ENCODE measurements around the gene ZCCHC3. TPM values are rescaled to one million over a fixed set of nuclear protein-coding genes. Genes with fewer than 3 reads are reported as not detected.

ZCCHC3 gene
- total RNA-seq, 2 donors from 2014 or later: 13.7 to 15.6 TPM

DNA sequence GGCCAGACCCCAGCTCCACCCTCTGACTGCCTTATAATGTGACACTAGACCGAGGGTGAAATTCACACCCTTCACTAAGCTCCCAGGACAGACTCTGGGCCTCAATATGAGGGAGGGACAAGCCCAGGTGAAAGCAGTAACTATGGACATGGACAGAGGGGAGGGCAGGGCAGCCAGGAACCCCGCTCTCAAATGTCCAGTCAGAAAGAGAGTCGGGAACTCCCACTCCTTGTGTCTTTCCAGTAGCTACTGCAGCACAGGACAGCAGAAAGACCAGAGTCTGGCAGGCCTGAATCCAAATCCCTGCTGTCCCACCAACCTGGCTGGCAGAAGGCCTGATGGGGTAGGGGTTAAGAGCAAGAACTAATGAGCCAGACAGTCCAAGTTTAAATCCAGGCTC is 13.2 kb upstream of the ZCCHC3 start:
- no peaks in the 10 kb centered on the region for H3K4me1 ChIP-seq
- H3K4me3 ChIP-seq: no peak overlapping the region
- H3K9ac ChIP-seq (ENCODE audit: low read depth in 2 of 2, low read length in 2 of 2): no peak overlapping the region
- H3K27me3 ChIP-seq: no peaks in the 10 kb centered on the region
- TF ChIP-seq, protein P1, sequence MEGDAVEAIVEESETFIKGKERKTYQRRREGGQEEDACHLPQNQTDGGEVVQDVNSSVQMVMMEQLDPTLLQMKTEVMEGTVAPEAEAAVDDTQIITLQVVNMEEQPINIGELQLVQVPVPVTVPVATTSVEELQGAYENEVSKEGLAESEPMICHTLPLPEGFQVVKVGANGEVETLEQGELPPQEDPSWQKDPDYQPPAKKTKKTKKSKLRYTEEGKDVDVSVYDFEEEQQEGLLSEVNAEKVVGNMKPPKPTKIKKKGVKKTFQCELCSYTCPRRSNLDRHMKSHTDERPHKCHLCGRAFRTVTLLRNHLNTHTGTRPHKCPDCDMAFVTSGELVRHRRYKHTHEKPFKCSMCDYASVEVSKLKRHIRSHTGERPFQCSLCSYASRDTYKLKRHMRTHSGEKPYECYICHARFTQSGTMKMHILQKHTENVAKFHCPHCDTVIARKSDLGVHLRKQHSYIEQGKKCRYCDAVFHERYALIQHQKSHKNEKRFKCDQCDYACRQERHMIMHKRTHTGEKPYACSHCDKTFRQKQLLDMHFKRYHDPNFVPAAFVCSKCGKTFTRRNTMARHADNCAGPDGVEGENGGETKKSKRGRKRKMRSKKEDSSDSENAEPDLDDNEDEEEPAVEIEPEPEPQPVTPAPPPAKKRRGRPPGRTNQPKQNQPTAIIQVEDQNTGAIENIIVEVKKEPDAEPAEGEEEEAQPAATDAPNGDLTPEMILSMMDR (IDR thresholded peaks at IDR 0.05): no peak
- no peaks in the 10 kb centered on the region for H3K36me3 ChIP-seq
- DNase-seq: no peak
- no peak overlapping the region for H3K27ac ChIP-seq
- H3K9me3 ChIP-seq: no peaks in the 10 kb centered on the region
- intact Hi-C loops (cut with DNase I): no loop called here

DNA sequence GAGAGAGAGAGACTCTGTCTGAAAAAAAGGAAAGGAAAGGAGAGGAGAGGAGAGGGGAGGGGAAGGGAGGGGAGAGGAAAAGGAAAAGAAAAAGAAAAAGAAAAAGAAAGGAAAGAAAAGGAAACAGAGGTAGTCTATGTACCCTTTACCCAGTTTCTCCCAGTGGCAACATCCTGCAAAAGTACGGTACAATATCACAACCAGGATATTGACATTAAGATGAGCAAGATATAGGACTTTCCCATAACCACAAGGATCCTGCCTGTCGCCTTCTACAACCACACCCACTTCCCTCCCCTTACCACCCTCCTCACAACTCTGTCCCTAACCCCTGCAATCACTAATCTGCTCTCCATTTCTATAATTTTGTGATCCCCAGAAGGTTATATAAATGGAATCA is 10.9 kb upstream of the ZCCHC3 start:
- DNase-seq: no peak
- Histone ChIP-seq H3K4me3 (no peak overlapping the region), H3K27me3 (no peaks in the 10 kb centered on the region), H3K9me3 (no peaks in the 10 kb centered on the region), H3K4me1 (no peaks in the 10 kb centered on the region), H3K27ac (no peak overlapping the region), H3K36me3 (no peaks in the 10 kb centered on the region), H3K9ac (ENCODE audit: low read depth in 2 of 2, low read length in 2 of 2) (no peak overlapping the region)
- TF ChIP-seq, protein P1 (IDR thresholded peaks at IDR 0.05): no peak
- intact Hi-C loops (cut with DNase I): no loop called here

DNA sequence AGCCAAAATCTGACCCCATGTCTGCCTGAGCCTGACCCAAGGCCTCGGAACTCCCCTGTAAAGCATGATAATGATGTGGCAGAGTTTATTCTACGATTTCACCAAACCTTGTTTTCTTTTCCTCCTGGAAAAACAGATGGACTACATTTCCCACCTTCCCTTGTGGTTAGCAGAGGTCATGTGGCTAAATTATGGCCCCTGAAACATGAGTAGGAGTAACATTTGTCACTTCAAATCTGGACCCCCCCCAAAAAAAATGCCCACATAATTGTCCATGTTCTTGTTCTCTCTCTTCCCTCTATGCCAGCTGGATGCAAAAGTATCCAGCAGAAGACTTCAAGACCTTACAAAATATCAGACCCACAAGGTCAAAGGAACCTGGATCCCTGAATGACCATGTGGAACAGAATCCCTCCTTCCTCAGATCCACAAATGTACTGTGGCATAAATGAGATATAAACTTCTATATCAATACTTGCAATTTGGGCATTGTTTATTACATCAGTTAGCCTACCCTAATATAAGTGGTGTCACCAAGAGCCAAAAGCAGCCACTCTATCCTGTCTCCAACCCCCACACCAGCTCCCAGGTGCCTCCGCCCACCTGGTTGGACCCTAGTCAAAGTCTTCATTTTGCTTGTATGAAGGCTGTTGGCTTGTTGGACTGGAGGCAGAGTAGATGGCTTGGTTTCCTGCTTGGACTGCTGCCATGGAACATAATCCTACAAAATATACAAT is 8.2 kb upstream of the ZCCHC3 start:
- H3K27me3 ChIP-seq: no peaks in the 10 kb centered on the region
- H3K27ac ChIP-seq: no peak overlapping the region
- no peaks in the 10 kb centered on the region for H3K4me1 ChIP-seq
- H3K9ac ChIP-seq (ENCODE audit: low read depth in 2 of 2, low read length in 2 of 2): peak overlapping the region in 1 of 2 donors; percentile 84
- intact Hi-C loops (cut with DNase I): no loop called here
- no peaks in the 10 kb centered on the region for H3K36me3 ChIP-seq
- TF ChIP-seq, protein P1 (IDR thresholded peaks at IDR 0.05): no peak
- peak; percentile 68 for DNase-seq
- H3K4me3 ChIP-seq: no peak overlapping the region
- H3K9me3 ChIP-seq: no peaks in the 10 kb centered on the region

DNA sequence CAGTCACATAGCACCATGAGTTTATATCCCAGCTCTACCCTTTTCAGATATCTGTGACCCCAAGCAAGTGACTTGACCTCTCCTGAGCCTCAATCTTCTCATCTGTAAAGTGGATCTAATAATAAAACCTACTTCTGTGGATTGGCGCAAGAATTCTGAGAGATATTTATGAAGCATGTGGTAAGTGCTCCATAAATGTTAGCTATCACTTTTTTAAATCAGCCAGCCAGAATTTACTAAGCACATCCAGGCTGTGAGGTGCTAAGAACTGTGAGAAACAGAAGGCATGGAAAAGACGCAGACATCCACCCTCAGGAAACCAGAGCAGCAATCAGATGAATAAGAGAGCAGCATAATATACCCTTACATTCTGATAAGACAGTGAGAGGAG is 7.7 kb upstream of the ZCCHC3 start:
- H3K36me3 ChIP-seq: no peaks in the 10 kb centered on the region
- peak overlapping the region; percentile 53 for H3K27ac ChIP-seq
- TF ChIP-seq, protein P1 (IDR thresholded peaks at IDR 0.05): no peak
- peak overlapping the region; percentile 59 for H3K4me3 ChIP-seq
- peak overlapping the region; percentile 84 to 90 for H3K9ac ChIP-seq (ENCODE audit: low read depth in 2 of 2, low read length in 2 of 2)
- no peaks in the 10 kb centered on the region for H3K27me3 ChIP-seq
- no peak for DNase-seq
- H3K9me3 ChIP-seq: no peaks in the 10 kb centered on the region
- intact Hi-C loops (cut with DNase I): no loop called here
- no peaks in the 10 kb centered on the region for H3K4me1 ChIP-seq

DNA sequence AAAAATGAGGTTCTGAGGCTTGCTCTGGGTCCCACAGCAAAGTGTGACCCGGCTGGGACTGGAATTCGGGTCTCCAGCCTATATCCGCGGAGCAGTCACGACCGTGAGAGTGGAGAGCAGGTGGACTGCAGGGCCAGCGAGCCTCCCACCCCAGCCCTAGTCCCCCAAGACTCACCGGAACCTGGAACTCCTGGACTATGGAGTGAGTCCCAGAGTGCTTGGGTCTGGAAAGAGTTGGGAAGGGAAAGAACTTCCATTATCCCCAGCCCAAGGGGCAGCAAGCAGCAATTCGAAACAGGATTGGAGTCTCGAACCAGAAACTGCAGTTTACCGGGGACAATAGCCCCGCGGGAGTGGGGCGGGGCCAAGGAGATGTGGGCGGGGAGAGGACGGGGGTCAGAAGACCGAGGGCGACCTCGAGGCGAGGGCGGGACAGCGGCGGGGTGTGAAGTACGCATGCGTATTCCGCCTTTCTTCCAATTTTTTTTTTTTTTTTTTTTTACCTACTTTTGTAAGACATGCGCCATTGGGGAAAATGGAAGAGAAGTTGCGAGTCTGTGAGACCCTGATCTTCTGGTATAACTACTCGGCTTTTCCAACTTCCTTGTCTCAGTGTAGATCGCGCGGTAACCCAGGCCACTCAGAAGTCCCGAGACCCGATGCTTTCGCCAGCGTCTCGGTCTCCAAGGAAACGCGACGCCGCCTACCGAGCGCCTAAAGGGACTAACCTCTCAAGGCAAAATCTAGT is 7.1 kb upstream of the ZCCHC3 start, which contains the start of gene C20orf96:
TSS of gene C20orf96 (minus strand) at position 667 of the 748 bp plus-strand sequence. CDS start at position 527, 140 bp downstream.
- Histone ChIP-seq H3K9ac (ENCODE audit: low read depth in 2 of 2, low read length in 2 of 2) (peak within 1 kb of the TSS; percentile 84 to 90), H3K4me1 (no peaks in the 10 kb centered on the region), H3K4me3 (peak within 1 kb of the TSS; percentile 59), H3K9me3 (no peaks in the 10 kb centered on the region), H3K27ac (peak within 1 kb of the TSS; percentile 53), H3K36me3 (no peaks in the 10 kb centered on the region), H3K27me3 (no peaks in the 10 kb centered on the region)
- intact Hi-C loops (cut with DNase I): no loop called here
- TF ChIP-seq, protein P1 (IDR thresholded peaks at IDR 0.05): no peak
- peak; percentile 96 for DNase-seq

All from colonic mucosa (tissue), 4 donors.